HG02943 (cell line): ENCODE results near the gene SLC13A5.
"Not testable (repeated sequence)": the region's sequence is repeated elsewhere in the genome, so short reads cannot be mapped to it uniquely, and the experiment has no call there.

Experiments used
- ATAC-seq: cut with Tn5 transposase; IDR thresholded peaks from one replicate; pipeline ENCODE4 v1.9.1; 2021; ENCODE audit warnings: mild to moderate bottlenecking, low read depth, moderate library complexity; ENCODE audit not compliant: unreplicated experiment

SLC13A5 gene

DNA sequence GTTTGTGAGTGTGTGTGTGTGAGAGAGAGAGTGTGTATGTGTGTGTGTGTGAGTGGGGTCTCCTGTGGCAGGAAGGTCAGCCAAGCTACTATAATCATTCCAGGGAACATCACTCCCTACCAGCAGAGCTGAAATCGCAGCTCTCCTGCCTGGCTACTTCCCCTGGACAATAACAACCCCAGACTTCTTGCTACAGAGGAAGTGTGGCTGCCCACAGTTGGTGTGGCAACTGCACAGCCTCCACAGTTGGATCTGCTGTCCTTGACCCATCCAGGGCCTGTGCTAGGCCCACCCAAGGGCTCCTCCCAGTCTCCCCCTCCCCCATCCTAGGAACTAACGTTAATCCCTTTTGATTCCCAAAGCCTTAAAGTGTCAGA, 1.5 kb downstream of the SLC13A5 start:
- no peak for ATAC-seq

DNA sequence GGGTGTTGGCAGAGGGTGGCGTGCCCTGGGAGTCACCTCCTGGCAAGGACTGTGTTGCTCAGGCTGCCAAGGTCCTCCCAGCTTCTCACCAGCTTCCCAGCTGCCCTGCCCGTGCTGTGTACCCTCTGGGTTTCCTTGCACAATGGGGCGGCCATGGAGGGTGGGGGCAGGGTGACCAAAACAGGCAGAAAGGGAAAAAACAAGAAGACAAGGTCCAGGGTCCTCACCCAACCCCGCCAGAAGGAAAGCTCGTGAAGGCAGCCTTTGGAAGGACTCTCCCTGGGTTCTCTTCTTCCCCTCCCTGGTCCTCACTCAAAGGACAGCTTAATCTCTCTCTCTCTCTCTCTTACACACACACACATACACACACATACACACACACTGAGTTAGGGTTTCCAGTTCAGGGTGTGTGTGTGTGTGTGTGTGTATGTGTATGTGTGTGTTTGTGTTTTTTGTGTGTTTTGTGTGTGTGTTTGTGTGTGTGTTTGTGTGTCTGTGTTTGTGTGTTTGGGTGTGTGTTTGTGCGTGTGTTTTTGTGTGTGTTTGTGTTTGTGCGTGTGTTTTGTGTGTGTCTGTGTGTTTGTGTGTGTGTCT, 2.0 kb downstream of the SLC13A5 start:
- no peak for ATAC-seq

DNA sequence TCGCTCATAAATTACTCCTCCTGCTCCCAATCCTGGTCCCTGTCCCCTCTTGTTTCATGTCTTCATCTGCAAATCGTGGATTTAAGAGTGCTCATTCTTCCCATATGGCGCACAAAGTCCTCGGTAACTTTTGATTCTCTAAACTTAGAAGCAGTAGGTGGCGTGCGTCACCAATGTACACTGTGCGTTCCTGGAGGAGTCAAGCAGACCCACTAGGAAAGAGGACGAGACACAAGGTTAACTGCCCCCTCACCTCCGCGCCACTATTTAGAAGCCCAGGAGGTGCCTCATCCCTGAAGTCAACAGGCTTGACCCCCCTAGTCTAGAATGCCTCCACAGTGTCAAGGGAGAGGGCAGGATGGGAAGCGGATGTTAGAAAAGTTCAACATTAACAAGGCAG, 2.9 kb downstream of the SLC13A5 start:
- no peak for ATAC-seq

DNA sequence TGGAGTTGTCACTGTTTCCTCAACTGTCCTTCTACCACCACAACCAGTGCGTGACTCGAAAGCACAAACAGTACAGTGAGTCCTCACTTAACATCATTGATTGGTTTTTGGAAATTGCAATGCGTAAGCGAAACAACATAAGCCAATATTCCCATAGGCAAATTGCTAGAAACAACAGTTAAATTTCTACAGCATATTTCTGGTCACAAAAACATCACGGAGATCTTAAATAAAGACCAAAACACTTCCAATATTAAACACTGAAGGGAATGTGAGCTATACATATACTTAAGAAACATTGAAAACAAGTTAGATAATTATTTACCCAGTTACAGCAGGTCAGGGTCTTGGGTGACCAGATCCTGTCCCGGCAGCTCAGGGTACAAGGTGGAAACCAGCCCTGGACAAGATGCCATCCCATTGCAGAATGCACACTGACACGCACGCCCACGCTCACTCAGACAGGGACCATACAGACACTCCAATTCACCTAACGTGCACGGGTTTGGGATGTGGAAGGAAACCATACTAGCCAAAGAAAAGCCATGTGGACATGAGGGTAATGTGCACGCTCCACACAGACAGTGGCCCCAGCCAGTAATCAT, 4.7 kb downstream of the SLC13A5 start:
- ATAC-seq, result no peak

DNA sequence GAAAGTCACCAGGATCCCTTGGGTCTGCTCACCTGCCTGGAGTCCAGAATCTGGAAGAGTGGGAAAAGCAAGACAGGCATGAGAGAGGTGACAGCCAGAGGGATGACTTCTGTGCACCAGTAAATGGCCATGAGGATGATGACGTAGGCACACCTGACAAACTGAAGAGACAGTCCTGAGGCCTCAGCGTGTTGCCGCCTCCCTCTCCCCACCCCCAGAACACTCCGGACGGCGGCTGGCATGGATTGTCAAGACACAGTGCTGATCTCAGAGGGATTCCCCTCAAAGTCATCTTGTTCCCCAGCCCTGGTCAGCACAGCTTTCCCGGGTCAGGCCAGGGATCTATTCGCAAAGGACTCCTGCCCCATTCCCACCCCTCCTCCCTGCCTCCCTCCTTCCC, 6.2 kb downstream of the SLC13A5 start:
- ATAC-seq, result no peak

DNA sequence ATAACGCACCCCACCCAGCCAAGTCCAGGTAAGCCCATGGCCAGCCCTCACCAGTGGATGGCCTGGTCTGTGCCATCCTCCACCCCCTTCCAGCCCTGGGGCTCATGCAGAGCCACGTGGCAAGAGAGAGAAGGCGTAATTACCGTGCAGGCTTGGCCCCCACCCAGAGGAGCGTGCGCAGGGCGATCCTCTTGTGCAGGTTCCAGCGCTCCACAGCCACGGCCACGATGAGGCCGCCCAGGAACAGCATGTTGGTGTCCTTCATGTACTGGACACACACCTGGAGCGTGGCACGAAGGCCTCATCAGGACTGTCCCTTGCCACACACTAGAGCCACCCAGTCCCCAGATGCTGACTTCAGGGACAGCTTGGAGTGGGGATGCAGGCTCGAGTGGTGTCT, 6.7 kb downstream of the SLC13A5 start:
- ATAC-seq, result no peak

DNA sequence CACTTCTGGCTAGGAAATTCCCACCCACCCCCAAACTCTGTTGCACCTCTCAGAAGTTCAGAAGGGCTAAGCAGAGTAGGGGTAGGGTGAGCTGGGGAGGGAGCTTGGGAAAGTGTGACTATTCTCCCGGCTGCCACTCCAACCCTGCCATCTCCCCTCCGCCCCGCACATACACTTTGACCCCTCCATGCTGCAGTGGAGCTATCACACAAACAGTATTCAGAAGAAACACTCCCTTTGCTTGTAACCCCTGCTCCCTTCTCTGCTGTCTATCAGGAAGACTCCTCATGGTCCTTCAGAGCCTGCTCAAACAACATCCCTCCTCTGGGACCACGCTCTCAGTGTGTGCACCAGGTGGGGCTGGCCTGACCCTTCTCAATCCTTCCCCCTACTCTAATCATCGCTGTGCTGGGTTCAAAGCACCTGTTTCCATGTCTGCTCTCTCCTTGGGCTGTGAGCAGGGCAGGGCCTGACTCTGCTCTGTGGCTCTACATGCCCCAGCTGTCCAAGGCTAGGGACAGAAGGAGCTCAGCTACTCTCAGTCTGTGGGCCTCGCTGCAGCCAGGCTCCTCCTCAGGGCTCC, 8.6 kb downstream of the SLC13A5 start:
- no peak for ATAC-seq

DNA sequence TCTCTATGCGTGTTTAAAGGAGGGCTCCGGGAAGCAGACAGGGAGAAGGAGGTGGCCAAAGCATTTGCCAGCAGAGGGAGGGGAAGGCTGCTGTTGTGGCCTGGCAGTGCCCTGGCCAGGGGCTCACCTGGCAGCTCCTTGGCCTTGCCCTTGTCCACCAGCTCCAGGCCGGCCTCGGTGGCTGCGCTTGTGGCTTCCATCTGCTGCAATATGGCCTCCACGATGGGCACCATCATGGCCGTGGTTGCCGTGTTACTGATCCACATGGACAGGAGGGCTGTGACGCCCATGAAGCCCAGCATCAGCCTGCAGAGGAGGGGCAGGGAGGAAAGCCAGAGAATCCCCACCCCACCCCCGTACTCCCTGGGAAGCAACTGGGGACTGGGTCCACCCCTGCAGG, 9.4 kb downstream of the SLC13A5 start:
- ATAC-seq, result no peak

DNA sequence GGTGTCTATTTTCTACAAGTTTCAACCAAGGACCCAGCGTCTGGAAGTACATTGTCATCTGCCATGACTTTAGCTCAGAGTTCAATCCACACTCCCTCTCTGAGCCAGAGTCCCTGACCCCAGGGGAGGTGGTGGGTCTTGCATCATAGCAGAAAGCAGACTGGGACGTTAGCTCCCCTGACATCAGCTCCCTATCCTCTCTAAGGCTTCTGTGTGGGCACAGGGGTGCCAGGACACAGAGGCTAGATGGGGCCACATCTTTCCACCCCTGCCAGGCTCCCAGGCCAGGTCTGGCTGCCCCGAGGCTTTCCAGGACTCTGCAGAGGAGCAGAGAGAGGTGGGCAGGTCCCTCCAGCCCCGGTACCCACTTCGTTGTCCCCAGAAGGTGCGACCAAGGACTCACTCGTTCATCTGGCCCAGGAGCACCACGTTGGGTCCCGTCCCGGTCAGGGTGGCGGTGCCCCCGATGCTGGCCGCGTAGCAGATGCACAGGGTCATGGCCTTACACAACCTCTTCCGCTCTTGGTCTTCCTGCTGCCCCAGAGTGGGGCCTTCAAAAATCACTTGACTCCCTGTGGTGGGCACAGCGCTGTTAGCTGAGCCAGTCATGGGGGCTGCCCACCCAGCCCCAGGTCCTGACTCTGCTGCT, 10.5 kb downstream of the SLC13A5 start:
- ATAC-seq, result no peak

DNA sequence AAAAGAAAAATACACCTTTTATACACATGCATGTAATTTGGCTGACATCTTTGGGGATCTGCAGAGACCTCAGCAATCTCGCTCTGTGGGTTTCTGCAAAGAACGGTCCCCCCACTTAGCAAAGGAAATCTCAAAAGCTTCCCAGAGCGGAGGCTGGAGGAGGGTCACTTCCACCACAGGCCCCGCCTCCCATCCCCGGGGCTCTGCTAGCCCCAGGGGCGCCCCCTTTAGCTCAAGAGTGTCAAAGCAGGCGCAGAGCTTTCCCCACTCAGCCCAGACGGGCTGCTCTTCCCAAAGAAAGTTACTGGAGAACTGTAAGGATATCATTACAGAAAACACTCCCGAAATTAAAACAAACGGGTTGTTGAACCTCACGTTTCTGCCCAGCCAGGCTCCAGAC, 11.4 kb downstream of the SLC13A5 start:
- ATAC-seq, result no peak

DNA sequence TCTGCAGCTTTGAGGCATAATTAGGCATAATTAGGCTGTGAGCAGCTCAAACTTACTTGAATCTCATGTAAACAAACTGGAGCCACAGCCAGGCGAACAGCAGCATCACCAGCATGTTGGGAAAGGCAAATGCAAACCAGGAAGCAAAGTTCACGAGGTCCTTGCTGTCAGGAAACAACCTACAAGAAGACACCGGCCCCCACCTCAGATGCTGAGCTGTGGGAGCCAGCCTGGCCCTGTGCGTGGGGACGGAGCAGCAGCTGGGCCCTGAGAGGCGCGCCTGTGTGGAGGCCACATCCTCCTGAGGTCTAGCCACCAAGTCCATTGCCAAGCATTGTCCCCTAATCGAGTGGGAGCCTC, 12.2 kb downstream of the SLC13A5 start:
- ATAC-seq, result no peak

DNA sequence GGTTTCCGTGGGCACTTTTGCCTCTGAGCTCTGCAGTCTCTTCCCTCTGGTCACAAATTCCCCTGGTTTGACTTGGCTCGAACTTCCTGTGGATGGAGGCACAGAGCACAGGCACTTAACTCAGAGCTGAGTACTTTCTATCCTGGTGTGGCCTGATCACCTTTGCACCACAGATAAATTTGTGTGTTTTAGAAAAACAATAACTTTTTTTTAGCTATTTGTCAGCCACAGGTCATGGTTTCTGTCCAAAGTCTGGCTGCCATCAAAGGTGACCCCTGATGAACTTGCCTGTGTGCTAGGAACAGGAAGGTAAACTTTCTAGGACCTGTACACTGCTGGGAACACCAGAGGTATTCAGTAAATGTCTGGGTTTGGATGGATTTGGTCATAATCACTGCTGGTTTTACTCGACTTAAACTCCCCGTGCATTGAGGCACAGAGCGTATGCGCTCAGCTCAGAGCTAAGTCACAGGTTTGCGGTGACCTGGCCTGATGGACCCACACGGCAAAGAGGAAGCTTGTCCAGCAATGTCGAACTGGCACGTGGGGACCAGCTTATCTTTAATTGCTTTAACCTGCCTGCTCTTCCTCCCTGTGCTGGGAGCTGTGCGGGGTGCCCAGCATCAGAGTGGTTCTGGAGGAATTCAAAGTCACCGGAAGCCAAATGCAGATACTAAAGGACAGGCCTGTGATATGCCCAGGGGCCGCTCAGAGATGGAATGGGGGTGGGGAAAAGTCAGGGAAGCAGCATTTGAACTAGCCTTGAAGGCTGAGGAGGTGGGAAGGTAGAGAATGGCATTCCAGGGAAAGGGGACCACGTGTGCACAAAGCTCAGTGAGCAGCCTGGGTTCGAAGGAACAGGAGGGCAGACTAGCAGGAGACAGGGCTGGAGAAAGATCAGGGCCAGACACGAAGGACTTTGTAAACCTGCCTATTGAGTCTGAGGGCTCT, 12.9 kb downstream of the SLC13A5 start:
- no peak for ATAC-seq

DNA sequence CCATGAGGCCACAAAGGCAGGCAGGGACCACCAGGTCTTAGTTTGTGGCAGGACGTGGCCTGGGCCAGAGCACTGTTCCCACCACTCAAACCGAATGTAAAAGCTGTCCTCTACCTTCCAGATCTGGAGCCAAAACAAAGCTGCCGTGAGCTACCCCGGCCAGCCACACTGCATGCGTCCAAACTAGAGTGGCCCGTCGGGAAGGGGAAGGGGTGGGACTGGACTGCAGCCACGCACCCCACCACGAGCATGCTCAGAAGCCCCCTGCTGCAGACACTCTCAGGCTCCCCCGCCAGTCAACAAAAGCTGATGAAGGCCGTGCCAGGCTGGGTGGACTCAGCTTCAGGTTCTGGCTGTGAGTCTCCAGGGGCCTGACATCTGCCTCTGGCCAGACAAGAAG, 15.2 kb downstream of the SLC13A5 start:
- no peak for ATAC-seq

DNA sequence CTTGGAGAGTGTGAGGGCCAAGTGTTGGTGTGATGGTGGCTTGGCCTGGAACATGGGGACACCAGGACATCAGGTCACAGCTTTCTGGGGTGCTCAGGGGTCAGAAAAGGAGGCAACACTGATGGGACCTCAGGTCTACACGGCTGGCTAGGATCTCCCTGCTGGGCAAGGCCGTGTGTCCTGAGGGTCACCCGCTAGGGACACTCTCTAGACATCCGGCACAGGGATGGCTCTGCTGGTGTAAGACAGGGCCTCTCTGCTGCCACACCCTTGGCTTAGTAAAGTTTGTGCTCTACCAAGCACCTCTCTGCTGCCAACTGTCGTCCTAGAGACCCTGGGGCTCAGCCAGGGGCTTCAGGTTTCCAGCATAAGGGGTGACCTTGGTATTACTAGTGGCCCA, 16.3 kb downstream of the SLC13A5 start:
- ATAC-seq, result no peak

DNA sequence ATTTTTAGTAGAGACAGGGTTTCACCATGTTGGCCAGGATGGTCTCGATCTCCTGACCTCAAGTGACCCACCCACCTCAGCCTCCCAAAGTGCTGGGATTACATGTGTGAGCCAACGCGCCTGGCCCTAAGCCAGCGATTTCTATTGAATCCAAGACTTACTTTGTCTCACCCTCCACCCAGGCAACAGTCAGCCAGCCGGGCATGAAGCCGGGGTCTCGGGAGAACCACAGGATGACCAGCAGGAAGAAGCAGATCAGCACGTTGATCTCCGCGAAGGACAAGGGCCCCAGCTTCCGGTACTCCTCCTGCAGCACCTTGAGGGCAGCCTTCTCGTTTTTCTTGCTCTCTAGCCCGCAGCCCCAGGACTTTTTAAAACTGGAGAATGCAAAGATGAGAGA, 17.6 kb downstream of the SLC13A5 start:
- no peak for ATAC-seq

DNA sequence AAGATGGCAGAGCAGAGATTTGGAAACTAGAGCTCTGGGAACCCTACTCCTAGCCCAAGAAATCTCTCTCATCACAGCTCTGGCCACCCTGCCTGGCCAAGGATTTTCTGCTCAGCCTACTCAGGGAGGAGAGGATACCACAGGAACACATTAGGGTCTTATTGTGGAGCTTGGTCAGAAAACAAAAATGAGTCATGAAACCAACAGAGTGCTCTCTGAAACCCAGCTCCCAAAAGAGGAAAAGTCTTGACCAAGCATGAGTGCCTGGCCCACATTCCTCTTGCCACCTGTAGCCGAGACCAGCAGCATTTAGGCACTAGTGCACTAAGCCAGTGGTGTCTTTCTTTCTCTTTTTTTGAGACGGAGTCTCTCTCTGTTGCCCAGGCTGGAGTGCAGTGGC, 18.1 kb downstream of the SLC13A5 start:
- ATAC-seq, result no peak

DNA sequence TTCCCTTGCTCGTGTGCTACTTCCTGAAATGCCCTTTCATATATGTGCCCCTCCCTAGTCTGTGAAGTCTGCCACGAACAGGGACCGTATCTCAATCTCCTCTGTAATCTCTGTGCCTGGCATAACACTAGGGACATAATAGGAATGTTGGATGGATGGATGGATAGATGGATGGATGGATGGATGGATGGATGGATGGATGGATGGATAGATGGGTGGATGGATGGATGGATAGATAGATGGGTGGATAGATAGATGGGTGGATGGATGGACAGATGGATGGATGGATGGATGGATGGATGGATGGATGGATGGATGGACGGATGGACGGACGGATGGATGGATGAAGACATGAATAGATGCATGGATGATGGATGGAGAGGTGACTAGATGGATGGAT, 21.2 kb downstream of the SLC13A5 start:
- not testable (repeated sequence) for ATAC-seq

DNA sequence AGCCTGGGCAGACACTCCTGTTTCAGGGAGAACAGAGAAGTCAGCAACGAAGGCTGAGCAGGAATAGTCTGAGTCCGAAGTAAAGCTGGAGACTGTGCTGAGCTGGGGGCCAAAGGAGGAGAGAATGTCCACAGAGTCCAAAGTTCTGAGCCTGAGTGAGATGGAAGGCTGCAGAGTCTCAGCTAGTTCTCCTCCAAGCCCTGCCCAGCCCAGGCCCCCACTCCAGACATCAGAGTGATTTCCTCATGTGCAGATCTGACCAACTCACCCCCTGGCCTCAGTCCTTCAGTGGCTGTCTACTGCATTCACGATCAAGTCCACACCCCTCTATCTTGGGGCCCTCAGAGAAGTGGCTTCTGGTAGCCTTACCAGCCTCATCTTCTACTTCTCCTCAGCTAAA, 21.6 kb downstream of the SLC13A5 start:
- ATAC-seq, result no peak

DNA sequence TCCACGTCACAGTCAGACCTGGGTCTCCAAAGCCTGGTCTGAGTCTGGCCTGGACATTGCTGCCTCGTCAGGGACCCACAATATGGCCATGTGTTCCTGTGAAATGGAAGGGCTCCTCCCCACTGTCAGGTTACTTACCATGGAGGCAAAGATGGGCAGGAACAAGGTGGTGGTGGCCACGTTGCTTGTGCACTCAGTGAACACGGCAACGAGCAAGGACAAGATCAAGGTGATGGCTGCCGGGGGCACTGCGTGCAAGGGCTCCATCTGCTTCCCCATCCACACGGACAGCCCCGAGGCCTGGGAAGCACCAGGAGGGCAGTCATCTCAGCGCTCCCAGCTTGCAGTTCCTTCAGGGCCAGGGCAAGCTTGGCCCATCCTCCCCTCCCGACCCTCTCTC, 22.5 kb downstream of the SLC13A5 start:
- no peak for ATAC-seq

DNA sequence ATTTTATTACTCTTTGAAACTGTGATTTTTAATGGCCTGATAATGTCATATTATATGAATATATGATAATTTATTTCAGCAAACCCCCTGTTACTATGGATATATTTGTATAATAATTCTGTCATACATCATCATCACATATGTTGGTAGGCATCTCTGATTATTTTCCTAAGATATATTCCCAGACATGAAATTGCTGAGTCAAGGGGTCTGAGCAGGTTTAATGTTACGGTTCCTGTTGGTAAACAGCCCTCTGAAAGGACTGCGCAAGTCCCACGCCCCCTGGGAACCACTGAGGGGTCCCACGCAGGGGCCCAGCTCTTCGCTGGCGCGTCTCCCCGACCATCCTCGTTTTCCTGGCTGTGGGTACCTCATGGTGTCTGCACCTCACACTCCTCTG, 24.2 kb downstream of the SLC13A5 start:
- ATAC-seq, result no peak

DNA sequence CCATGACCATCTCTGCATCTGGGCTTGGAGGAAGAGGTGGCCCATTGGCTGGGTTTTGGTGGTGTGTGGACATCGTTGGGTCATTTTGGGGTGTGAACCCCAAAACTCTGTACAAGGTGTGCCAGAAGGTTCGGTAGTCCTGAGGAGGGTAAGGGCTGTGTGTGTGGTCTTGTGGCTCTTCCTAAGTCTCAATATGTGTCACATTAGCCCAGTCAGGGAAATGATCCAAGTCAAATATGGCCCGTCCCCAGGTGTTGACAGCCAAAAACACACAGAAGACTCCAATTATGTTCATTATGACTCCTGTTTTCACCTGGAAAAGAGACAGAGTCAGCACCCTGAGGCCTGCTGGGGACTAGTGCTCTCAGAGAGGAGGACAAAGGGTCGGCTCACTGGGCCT, 27.1 kb downstream of the SLC13A5 start:
- ATAC-seq, result no peak
